BE2C (cell line): ENCODE measurements around the gene DDA1.

Source experiments
- DNase-seq: peaks from one replicate; pipeline ENCODE4 v3.0.0-alpha.2; 2020
- H3K27me3 ChIP-seq: fragments of 250-450 bp; sonication (Bioruptor Pico); 2 replicates; pipeline ENCODE4 v1.5.1; 2020; ENCODE audit warnings: mild to moderate bottlenecking
- H3K36me3 ChIP-seq: fragments of 250-450 bp; sonication (Bioruptor Pico); 2 replicates; pipeline ENCODE4 v1.5.1; 2020; ENCODE audit warnings: mild to moderate bottlenecking
- H3K4me1 ChIP-seq: fragments of 250-450 bp; sonication (Bioruptor Pico); 2 replicates; pipeline ENCODE4 v1.5.1; 2020
- H3K4me3 ChIP-seq: 2 replicates; pipeline ENCODE4 v1.5.1; 2011; ENCODE audit warnings: low read depth, low read length
- H3K9me3 ChIP-seq: fragments of 250-450 bp; sonication (Bioruptor Pico); 2 replicates; pipeline ENCODE4 v1.5.1; 2020
- TF ChIP-seq, protein P1 (sequence below): IDR thresholded peaks from 2 replicates; pipeline ENCODE4 v1.5.1; 2012; ENCODE audit warnings: mild to moderate bottlenecking, low read depth, low read length

Gene DDA1

DNA sequence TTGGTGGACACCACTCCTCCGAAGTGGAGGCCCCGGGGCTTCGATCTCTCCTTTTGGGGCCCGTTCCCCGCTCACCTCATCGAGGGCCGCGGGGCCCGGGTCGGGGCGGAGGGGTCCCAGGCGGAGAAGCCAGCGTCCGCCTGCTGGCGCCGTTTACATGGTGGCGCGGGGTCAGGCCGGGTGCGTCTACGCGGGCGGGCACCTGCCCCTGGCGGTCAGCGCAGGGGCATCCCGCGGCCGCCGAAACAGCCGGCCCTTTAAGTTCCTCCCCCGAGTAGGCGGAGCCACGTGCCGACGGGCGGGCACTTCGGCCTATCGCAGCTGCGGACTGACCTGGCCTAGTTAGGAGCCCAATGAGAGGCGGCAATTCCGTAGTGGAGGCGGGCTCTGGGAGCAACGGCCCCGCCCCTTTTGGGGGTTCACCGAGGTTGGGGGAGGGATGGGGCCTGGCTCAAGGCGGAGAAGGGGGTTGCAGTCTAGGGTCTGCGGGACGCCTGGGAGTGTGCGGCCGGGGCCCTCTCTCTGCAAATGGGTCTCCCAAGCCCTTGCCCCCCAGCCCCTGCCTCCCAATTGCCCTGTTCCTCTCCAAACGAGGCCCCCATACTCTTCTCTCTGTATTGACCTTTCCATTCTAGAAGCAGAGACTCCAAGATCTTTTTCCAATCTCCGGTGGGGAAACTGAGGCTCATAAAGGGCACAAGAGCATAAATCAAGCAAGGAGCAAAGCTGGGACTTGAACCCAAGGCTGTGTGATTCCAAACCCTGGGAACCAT lies 6.0 kb upstream of the DDA1 start, which contains the start of gene ABHD8:
Gene ABHD8, minus strand, starts transcription at position 259 of the 773 bp plus-strand sequence. CDS start 1,809 bp downstream, outside the sequence.
- peak; percentile 97 for DNase-seq
- Histone ChIP-seq H3K4me3 (peak within 1 kb of the TSS; percentile 66), H3K27me3 (no peaks in the 10 kb centered on the region), H3K9me3 (no peaks in the 10 kb centered on the region), H3K36me3 (no peaks in the 10 kb centered on the region), H3K4me1 (peaks cover 6% of the 10 kb centered on the region)
- TF ChIP-seq, protein P1, sequence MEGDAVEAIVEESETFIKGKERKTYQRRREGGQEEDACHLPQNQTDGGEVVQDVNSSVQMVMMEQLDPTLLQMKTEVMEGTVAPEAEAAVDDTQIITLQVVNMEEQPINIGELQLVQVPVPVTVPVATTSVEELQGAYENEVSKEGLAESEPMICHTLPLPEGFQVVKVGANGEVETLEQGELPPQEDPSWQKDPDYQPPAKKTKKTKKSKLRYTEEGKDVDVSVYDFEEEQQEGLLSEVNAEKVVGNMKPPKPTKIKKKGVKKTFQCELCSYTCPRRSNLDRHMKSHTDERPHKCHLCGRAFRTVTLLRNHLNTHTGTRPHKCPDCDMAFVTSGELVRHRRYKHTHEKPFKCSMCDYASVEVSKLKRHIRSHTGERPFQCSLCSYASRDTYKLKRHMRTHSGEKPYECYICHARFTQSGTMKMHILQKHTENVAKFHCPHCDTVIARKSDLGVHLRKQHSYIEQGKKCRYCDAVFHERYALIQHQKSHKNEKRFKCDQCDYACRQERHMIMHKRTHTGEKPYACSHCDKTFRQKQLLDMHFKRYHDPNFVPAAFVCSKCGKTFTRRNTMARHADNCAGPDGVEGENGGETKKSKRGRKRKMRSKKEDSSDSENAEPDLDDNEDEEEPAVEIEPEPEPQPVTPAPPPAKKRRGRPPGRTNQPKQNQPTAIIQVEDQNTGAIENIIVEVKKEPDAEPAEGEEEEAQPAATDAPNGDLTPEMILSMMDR, result peak; percentile 44

DNA sequence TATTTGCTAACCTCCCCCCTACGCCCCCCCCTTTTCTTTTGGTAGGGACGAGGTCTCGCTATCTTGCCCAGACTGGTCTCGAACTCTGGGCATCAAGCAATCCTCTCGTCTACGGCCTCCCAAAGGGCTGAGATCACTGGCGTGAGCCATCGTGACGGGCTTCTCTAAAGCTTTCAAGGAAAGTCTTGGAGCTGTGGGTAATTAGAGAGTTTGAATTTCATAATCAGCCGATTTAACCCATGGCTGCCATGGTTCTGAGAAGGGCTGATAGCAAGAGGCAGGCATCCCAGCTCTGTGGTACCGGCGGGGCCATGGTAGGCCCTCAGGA lies 5.5 kb upstream of the DDA1 start:
- Histone ChIP-seq H3K4me1 (peaks cover 6% of the 10 kb centered on the region), H3K36me3 (no peaks in the 10 kb centered on the region), H3K4me3 (no peak overlapping the region), H3K9me3 (no peaks in the 10 kb centered on the region), H3K27me3 (no peaks in the 10 kb centered on the region)
- DNase-seq, result no peak
- TF ChIP-seq, protein P1, result no peak

DNA sequence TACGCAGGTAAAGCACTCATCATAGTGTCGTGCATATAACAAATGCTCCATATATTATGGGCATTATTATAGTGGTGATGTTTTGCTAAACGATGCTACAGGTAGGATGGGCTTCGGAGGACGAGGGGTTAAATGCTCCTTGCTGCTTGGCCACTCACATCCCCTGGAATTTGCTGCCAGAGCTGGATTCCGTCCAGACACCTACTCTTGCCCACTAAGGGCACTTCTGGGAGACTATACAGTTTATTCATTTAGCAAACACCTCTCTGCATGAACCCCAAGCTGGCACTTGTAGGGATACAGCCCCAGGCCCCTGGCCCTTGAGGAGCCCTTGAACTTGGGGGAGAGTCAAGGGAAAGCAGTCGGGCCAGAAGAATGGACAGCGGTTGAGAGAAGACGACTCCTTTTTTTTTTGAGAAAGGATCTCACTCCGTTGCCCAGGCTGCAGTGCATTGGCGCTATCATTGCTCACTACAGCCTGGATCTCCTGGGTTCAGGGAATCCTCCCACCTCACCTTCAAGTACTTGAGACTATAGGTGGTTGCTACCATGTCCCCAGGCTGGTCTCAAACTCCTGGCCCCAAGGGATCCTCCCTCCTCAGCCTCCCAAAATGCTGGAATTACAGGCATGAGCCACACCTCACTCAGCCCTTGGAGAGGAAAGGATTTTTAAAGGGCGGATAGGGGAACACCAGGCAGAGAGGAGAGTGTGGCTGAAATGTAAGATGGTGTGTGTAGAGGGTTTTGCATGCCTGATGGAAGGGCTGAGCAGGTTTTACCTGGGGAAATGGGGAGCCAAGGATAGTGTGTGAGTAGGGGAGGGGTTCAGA lies 4.8 kb upstream of the DDA1 start:
- DNase-seq, result no peak
- Histone ChIP-seq H3K9me3 (no peaks in the 10 kb centered on the region), H3K4me1 (peaks cover 6% of the 10 kb centered on the region), H3K27me3 (no peaks in the 10 kb centered on the region), H3K36me3 (no peaks in the 10 kb centered on the region), H3K4me3 (no peak overlapping the region)
- TF ChIP-seq, protein P1, result no peak

DNA sequence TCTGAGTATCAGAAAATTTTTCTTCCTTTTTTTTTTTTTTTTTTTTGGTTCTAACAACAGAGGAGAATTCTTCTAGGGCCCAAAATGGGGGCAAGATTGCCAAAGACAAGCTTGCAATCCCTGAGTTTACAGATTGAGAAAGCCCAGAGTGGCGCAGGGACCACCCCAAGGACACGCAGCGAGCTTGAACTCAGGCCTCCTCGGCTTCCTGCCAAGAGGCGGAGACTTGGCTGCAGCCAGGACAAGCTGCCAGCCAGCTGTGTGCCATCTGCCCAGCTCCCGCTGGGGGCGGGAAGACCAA lies 4.2 kb upstream of the DDA1 start:
- no peak overlapping the region for H3K4me3 ChIP-seq
- H3K4me1 ChIP-seq, result peaks cover 6% of the 10 kb centered on the region
- no peaks in the 10 kb centered on the region for H3K36me3 ChIP-seq
- no peaks in the 10 kb centered on the region for H3K27me3 ChIP-seq
- DNase-seq, result no peak
- TF ChIP-seq, protein P1, result no peak
- H3K9me3 ChIP-seq, result no peaks in the 10 kb centered on the region

DNA sequence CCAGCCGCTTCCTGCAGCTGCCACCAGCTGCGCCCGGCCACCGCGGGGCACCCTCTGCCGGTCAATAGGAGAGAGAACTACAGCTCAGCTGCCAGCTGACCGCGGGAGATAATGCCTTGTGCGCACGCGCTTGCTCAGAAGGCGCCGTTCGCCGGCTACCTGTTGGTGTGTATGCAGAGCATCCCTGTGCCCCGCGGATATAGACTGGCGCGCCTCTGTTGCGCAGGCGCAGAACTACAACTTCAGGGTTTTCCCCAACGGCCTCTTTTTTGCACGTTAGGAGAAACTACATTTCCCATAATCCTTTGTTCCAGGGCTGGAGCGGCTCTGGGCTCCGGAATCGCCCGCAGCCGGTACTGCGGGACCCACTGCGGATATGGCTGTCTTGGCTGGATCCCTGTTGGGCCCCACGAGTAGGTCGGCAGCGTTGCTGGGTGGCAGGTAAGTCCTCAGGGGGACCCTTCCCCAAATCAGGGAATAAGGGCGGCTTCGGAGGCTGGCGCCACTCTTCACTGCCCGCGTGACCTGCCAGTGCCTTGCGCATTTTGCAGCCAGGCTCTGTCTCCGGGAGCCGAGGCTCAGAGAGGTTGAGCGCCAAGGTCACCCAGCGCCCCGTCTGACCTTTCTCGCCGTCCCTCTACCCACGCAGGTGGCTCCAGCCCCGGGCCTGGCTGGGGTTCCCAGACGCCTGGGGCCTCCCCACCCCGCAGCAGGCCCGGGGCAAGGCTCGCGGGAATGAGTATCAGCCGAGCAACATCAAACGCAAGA lies 3.7 kb upstream of the DDA1 start, which contains the start of gene MRPL34:
Gene MRPL34, plus strand, starts transcription at position 356 of the 768 bp plus-strand sequence. Its CDS starts 21 bp downstream, at position 377.
- Histone ChIP-seq H3K36me3 (no peaks in the 10 kb centered on the region), H3K9me3 (no peaks in the 10 kb centered on the region), H3K4me3 (peak within 1 kb of the TSS; percentile 93), H3K27me3 (no peaks in the 10 kb centered on the region), H3K4me1 (peaks cover 6% of the 10 kb centered on the region)
- TF ChIP-seq, protein P1, result peak; percentile 83
- peak; percentile 100 for DNase-seq
